BJ (cell line): Measurements from ENCODE around the gene FATE1. TPM values are rescaled to one million over a fixed set of nuclear protein-coding genes. Genes with fewer than 3 reads are reported as not detected.

Experiments used
- CTCF ChIA-PET: fragments of 350-600 bp; formaldehyde crosslinking; extraction: SDS; loops from one replicate; lab custom pipeline; 2021; ENCODE audit warnings: antibody characterized with exemption, inconsistent platforms; lab: Yijun Ruan, JAX
- POLR2A ChIA-PET: fragments of 300-600 bp; sonication (Branson Sonifier 250); formaldehyde crosslinking; extraction: SDS; loops from one replicate; lab custom pipeline; 2021; ENCODE audit warnings: antibody characterized with exemption; lab: Charles Lee
- DNase-seq: peaks from one replicate; pipeline ENCODE4 v3.0.0-alpha.2; 2011; ENCODE audit warnings: low read depth
- H3K27me3 ChIP-seq: 2 replicates; pipeline ENCODE4 v1.6.0; 2011; ENCODE audit warnings: low read length; ENCODE audit not compliant: control insufficient read depth, insufficient read depth
- H3K36me3 ChIP-seq: 2 replicates; pipeline ENCODE4 v1.5.1; 2011; ENCODE audit warnings: low read length; ENCODE audit not compliant: control insufficient read depth, insufficient read depth
- H3K4me3 ChIP-seq: 2 replicates; pipeline ENCODE4 v1.5.1; 2011; ENCODE audit warnings: low read depth, mild to moderate bottlenecking, control low read depth, low read length
- polyA plus RNA-seq: library from polyadenylated mRNA; depleted of rRNA; stranded (reverse); fragments of >200 nt; gene quantifications from 2 replicates; pipeline ENCODE4 v1.2.3, GENCODE V29; 2011
- TF ChIP-seq, protein P1 (sequence below): IDR thresholded peaks from 2 replicates; pipeline ENCODE4 v1.5.1; 2011; ENCODE audit warnings: low read depth, mild to moderate bottlenecking, control low read depth, inconsistent platforms, low read length, moderate library complexity; ENCODE audit not compliant: insufficient read depth

FATE1 gene
- polyA plus RNA-seq, 1 experiment: not detected

GRCh38 chrX:151687635-151688034, 28.2 kb upstream of the FATE1 start:
- no peak for DNase-seq
- Histone ChIP-seq H3K4me3 (no peak overlapping the region), H3K36me3 (no peaks in the 10 kb centered on the region), H3K27me3 (no peaks in the 10 kb centered on the region)
- TF ChIP-seq, protein P1, sequence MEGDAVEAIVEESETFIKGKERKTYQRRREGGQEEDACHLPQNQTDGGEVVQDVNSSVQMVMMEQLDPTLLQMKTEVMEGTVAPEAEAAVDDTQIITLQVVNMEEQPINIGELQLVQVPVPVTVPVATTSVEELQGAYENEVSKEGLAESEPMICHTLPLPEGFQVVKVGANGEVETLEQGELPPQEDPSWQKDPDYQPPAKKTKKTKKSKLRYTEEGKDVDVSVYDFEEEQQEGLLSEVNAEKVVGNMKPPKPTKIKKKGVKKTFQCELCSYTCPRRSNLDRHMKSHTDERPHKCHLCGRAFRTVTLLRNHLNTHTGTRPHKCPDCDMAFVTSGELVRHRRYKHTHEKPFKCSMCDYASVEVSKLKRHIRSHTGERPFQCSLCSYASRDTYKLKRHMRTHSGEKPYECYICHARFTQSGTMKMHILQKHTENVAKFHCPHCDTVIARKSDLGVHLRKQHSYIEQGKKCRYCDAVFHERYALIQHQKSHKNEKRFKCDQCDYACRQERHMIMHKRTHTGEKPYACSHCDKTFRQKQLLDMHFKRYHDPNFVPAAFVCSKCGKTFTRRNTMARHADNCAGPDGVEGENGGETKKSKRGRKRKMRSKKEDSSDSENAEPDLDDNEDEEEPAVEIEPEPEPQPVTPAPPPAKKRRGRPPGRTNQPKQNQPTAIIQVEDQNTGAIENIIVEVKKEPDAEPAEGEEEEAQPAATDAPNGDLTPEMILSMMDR: no peak
- ChIA-PET CTCF (no interaction called here), POLR2A (no interaction called here)

DNA sequence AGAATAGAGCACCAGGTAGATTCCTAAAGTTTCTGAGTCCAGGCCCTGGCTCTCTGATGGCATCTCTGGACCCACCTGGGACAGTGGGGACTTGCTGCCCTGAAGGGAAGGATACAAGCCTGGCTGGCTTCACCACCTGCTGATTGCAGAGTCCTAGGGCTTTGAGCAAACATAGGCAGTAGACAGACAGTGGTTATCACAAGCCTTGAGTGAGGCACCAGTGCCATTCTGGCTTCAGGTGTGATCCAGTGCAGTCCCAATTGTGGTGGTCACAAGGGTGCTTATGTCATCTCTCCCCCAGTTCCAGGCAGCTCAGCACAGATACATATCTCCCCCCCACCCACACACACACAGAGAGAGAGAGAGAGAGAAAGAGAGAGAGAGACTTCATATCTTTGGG, 27.1 kb upstream of the FATE1 start:
- H3K27me3 ChIP-seq: no peaks in the 10 kb centered on the region
- CTCF ChIA-PET: no interaction called here
- POLR2A ChIA-PET: no interaction called here

DNA sequence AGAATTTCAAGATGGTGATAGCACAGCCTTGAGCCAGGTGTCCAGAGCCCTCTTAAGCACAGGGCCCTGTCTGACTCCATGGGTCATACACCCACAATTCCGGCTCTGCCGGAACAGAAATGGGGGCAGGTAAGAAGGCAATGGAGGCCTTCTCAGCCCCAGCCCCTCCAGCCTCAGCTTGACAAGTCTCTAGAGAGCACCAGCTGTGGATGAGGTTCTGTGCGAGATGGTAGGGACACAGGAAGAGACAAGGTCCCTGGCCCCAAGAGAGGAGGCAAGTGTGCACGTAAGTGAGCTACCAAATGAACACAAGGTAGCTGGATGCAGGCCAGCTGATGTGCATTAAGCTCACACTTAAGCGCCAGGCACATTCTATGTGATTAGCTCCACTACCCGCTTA, 23.0 kb upstream of the FATE1 start:
- TF ChIP-seq, protein P1: no peak
- Histone ChIP-seq H3K27me3 (no peaks in the 10 kb centered on the region), H3K4me3 (no peak overlapping the region), H3K36me3 (no peaks in the 10 kb centered on the region)
- DNase-seq: no peak
- ChIA-PET CTCF (no interaction called here), POLR2A (no interaction called here)

More for the DNA sequence above, 27.1 kb upstream of the FATE1 start:
- H3K36me3 ChIP-seq: no peaks in the 10 kb centered on the region
- no peak overlapping the region for H3K4me3 ChIP-seq
- TF ChIP-seq, protein P1: no peak
- DNase-seq: no peak

GRCh38 chrX:151694121-151694520, 21.7 kb upstream of the FATE1 start:
- DNase-seq: no peak
- no peak overlapping the region for H3K4me3 ChIP-seq
- CTCF ChIA-PET: no interaction called here
- TF ChIP-seq, protein P1: no peak
- no peaks in the 10 kb centered on the region for H3K27me3 ChIP-seq
- no peaks in the 10 kb centered on the region for H3K36me3 ChIP-seq
- POLR2A ChIA-PET: no interaction called here

DNA sequence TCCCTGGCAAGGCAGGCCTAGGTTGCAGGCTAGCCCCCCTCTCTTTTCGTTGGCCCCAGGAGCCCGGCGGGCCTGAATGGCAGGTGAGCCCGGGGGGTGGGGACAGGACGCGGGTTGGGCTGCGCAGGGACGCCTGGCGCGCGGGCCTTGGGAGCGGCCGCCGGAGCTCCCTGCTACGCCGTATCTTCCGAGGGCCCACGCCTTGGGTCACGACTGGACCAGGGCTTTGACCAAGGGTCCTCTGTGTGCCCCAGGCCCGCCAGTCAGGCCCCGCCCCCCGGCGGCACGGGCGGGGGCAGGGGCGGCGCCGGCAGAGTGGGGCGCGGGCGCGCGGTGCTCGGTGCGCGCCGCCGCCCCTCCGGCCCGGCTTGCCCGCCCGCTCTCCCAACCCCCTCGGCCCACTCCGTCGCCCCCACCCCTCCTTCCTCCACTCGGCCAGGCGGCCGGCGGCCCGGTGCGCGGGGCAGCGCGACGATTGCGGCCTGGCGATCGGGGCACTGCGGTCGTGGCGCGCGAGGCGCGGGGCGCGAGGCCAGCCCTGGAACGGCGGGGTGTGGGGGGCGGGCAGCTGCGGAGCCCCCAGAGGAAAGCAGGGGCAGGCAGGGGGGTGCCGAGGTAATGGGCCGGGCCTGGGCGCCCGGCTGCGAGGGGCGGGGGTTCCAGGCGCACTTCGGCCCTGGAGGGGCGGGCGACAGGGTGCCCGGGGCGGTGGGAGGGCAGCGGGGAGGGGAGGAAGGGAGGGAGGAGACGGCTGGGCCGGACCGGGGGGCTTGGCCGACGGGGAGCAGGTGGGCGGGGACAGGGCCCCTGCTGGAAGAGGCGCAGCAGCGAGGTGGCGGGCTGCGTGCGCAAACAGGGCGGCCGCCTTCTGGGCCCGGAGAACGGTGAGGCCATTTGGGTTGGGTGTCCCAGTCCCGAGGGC, 20.9 kb upstream of the FATE1 start, which contains the start of gene PRRG3:
TSS of gene PRRG3 (plus strand) at position 798 of the 922 bp plus-strand sequence. CDS start 3,357 bp downstream, outside the sequence.
- ChIA-PET CTCF (no interaction called here), POLR2A (no interaction called here)
- TF ChIP-seq, protein P1: no peak

More for the DNA sequence above, 20.9 kb upstream of the FATE1 start, which contains the start of gene PRRG3:
- no peak for DNase-seq
- Histone ChIP-seq H3K36me3 (no peaks in the 10 kb centered on the region), H3K27me3 (no peaks in the 10 kb centered on the region), H3K4me3 (no peak within 1 kb of the TSS)
